ENCODE results near the gene GRB10. TPM values are rescaled to one million over a fixed set of nuclear protein-coding genes. Genes with fewer than 3 reads are reported as not detected.

The GRB10 gene
- total RNA-seq, 2 experiments from 2014 or later: 5.9 to 8.4 TPM

GRCh38 chr7:50791363-50791937, 8.8 kb upstream of the GRB10 start:
- intact Hi-C loops (cut with DNase I, micrococcal nuclease): loop anchor here (5.0 kb wide), 2 partner anchors 84 to 94 kb away; no protein-coding TSS in a partner anchor
- POLR2A ChIA-PET: no interaction called here
- H3K27ac ChIP-seq (ENCODE audit: low read depth in 1 of 2, low read length in 2 of 2): no peak overlapping the region
- peak overlapping the region; percentile 89 for H3K4me3 Mint-ChIP-seq
- peaks cover 25 to 30% of the 10 kb centered on the region in 2 experiments for H3K27me3 ChIP-seq (ENCODE audit: control insufficient read depth in 1 of 2, insufficient read depth in 2 of 2, low read length in 2 of 2)
- peaks cover 25% of the 10 kb centered on the region for H3K4me1 ChIP-seq (ENCODE audit: insufficient read depth, low read length)
- peaks cover 19% of the 10 kb centered on the region for H3K4me1 Mint-ChIP-seq (ENCODE audit: low read depth)
- peaks cover 61% of the 10 kb centered on the region for H3K27me3 Mint-ChIP-seq
- CTCF ChIA-PET: no interaction called here
- no peak overlapping the region for H3K4me3 ChIP-seq (ENCODE audit: low read length)
- H3K36me3 ChIP-seq (ENCODE audit: insufficient read depth, low read length): no peaks in the 10 kb centered on the region
- no peak for TF ChIP-seq CTCF (IDR thresholded peaks at IDR 0.05)
- H3K9me3 ChIP-seq (ENCODE audit: control insufficient read depth in 1 of 2, insufficient read depth in 1 of 2, low read length in 2 of 2): peaks cover 4 to 19% of the 10 kb centered on the region in 2 experiments
- H3K27ac Mint-ChIP-seq: no peak overlapping the region
- DNase-seq: no peak
- peaks cover 8% of the 10 kb centered on the region for H3K9me3 Mint-ChIP-seq
- H3K36me3 Mint-ChIP-seq (ENCODE audit: low read depth): no peaks in the 10 kb centered on the region
- no peak for ATAC-seq (ENCODE audit: poor library complexity)

GRCh38 chr7:50790381-50790780, 7.7 kb upstream of the GRB10 start:
- H3K4me1 ChIP-seq (ENCODE audit: insufficient read depth, low read length): peaks cover 25% of the 10 kb centered on the region
- no peaks in the 10 kb centered on the region for H3K36me3 ChIP-seq (ENCODE audit: insufficient read depth, low read length)
- ATAC-seq (ENCODE audit: poor library complexity) (no peak), DNase-seq (no peak)
- no peak overlapping the region for H3K4me3 ChIP-seq (ENCODE audit: low read length)
- no peak for TF ChIP-seq CTCF (IDR thresholded peaks at IDR 0.05)
- no peaks in the 10 kb centered on the region for H3K36me3 Mint-ChIP-seq (ENCODE audit: low read depth)
- H3K4me3 Mint-ChIP-seq: peak overlapping the region; percentile 89
- no peak overlapping the region for H3K27ac ChIP-seq (ENCODE audit: low read depth in 1 of 2, low read length in 2 of 2)
- peaks cover 19% of the 10 kb centered on the region for H3K4me1 Mint-ChIP-seq (ENCODE audit: low read depth)
- H3K27me3 Mint-ChIP-seq: peaks cover 60% of the 10 kb centered on the region
- ChIA-PET CTCF (no interaction called here), POLR2A (no interaction called here)
- H3K27me3 ChIP-seq (ENCODE audit: control insufficient read depth in 1 of 2, insufficient read depth in 2 of 2, low read length in 2 of 2): peaks cover 25 to 30% of the 10 kb centered on the region in 2 experiments
- H3K9me3 Mint-ChIP-seq: peaks cover 8% of the 10 kb centered on the region
- H3K9me3 ChIP-seq (ENCODE audit: control insufficient read depth in 1 of 2, insufficient read depth in 1 of 2, low read length in 2 of 2): peaks cover 4 to 19% of the 10 kb centered on the region in 2 experiments
- intact Hi-C loops (cut with DNase I, micrococcal nuclease): loop anchor here (5.0 kb wide), 2 partner anchors 83 to 93 kb away; no protein-coding TSS in a partner anchor
- H3K27ac Mint-ChIP-seq: no peak overlapping the region

- Histone ChIP-seq H3K36me3 (ENCODE audit: insufficient read depth, low read length) (no peaks in the 10 kb centered on the region), H3K27me3 (ENCODE audit: control insufficient read depth in 1 of 2, insufficient read depth in 2 of 2, low read length in 2 of 2) (peaks cover 15 to 29% of the 10 kb centered on the region in 2 experiments), H3K4me3 (ENCODE audit: low read length) (no peak overlapping the region), H3K4me1 (ENCODE audit: insufficient read depth, low read length) (peaks cover 20% of the 10 kb centered on the region), H3K27ac (ENCODE audit: low read depth in 1 of 2, low read length in 2 of 2) (no peak overlapping the region), H3K9me3 (ENCODE audit: control insufficient read depth in 1 of 2, insufficient read depth in 1 of 2, low read length in 2 of 2) (peaks cover 4 to 19% of the 10 kb centered on the region in 2 experiments)
- ATAC-seq (ENCODE audit: poor library complexity) (no peak), DNase-seq (no peak)
- intact Hi-C loops (cut with DNase I, micrococcal nuclease): loop anchor here in 1 of 2 experiments (5.0 kb wide), 1 partner anchor 41 kb away; no protein-coding TSS in a partner anchor
- Mint-ChIP-seq H3K36me3 (ENCODE audit: low read depth) (no peaks in the 10 kb centered on the region), H3K27me3 (peaks cover 63% of the 10 kb centered on the region), H3K4me3 (no peak overlapping the region), H3K4me1 (ENCODE audit: low read depth) (peaks cover 12% of the 10 kb centered on the region), H3K9me3 (peaks cover 8% of the 10 kb centered on the region), H3K27ac (no peak overlapping the region)
- ChIA-PET CTCF (no interaction called here), POLR2A (interaction anchor here (1.1 kb wide), 1 partner anchor 9 kb away, joined by 3 read pairs; no protein-coding TSS in a partner anchor)
- no peak for TF ChIP-seq CTCF (IDR thresholded peaks at IDR 0.05)
Observed at GRCh38 chr7:50788382-50788781, 5.7 kb upstream of the GRB10 start.
